ENCODE data around the gene COL17A1.

Gene COL17A1

GRCh38 chr10:104038958-104039752 lies 46.5 kb downstream of the COL17A1 start:
- no peak for TF ChIP-seq TAF1 (IDR thresholded peaks at IDR 0.05; ENCODE audit: borderline replicate concordance, insufficient read depth, low read length)
- TF ChIP-seq FOXP2 (optimal IDR thresholded peaks at IDR 0.05; ENCODE audit: borderline replicate concordance, extremely low read depth, extremely low read length, insufficient read depth), result no peak
- TF ChIP-seq REST (IDR thresholded peaks at IDR 0.05; ENCODE audit: insufficient read depth in 1 of 2, low read depth in 2 of 2, low read length in 2 of 2), result no peak
- no peak for TF ChIP-seq POLR2AphosphoS5 (IDR thresholded peaks at IDR 0.05; ENCODE audit: low read depth, low read length)
- TF ChIP-seq SIN3A (IDR thresholded peaks at IDR 0.05; ENCODE audit: borderline replicate concordance, insufficient read depth, low read length), result no peak

- TF ChIP-seq POLR2AphosphoS5 (IDR thresholded peaks at IDR 0.05; ENCODE audit: low read depth, low read length) (no peak), FOXP2 (optimal IDR thresholded peaks at IDR 0.05; ENCODE audit: borderline replicate concordance, extremely low read depth, extremely low read length, insufficient read depth) (no peak), SIN3A (IDR thresholded peaks at IDR 0.05; ENCODE audit: borderline replicate concordance, insufficient read depth, low read length) (no peak), REST (IDR thresholded peaks at IDR 0.05; ENCODE audit: insufficient read depth in 1 of 2, low read depth in 2 of 2, low read length in 2 of 2) (no peak), TAF1 (IDR thresholded peaks at IDR 0.05; ENCODE audit: borderline replicate concordance, insufficient read depth, low read length) (no peak)
Observed at GRCh38 chr10:104038537-104038936, 47.1 kb downstream of the COL17A1 start.

- TF ChIP-seq TAF1 (IDR thresholded peaks at IDR 0.05; ENCODE audit: borderline replicate concordance, insufficient read depth, low read length) (no peak), REST (IDR thresholded peaks at IDR 0.05; ENCODE audit: insufficient read depth in 1 of 2, low read depth in 2 of 2, low read length in 2 of 2) (no peak), POLR2AphosphoS5 (IDR thresholded peaks at IDR 0.05; ENCODE audit: low read depth, low read length) (no peak), SIN3A (IDR thresholded peaks at IDR 0.05; ENCODE audit: borderline replicate concordance, insufficient read depth, low read length) (no peak), FOXP2 (optimal IDR thresholded peaks at IDR 0.05; ENCODE audit: borderline replicate concordance, extremely low read depth, extremely low read length, insufficient read depth) (no peak)
Observed at GRCh38 chr10:104037261-104037951, 48.3 kb downstream of the COL17A1 start.

- TF ChIP-seq REST (IDR thresholded peaks at IDR 0.05; ENCODE audit: insufficient read depth in 1 of 2, low read depth in 2 of 2, low read length in 2 of 2) (no peak), FOXP2 (optimal IDR thresholded peaks at IDR 0.05; ENCODE audit: borderline replicate concordance, extremely low read depth, extremely low read length, insufficient read depth) (no peak), POLR2AphosphoS5 (IDR thresholded peaks at IDR 0.05; ENCODE audit: low read depth, low read length) (no peak), TAF1 (IDR thresholded peaks at IDR 0.05; ENCODE audit: borderline replicate concordance, insufficient read depth, low read length) (no peak), SIN3A (IDR thresholded peaks at IDR 0.05; ENCODE audit: borderline replicate concordance, insufficient read depth, low read length) (no peak)
Observed at GRCh38 chr10:104036518-104037260, 49.0 kb downstream of the COL17A1 start.

All from PFSK-1 (cell line).